ENCODE measurements around the gene GLRX5. TPM values are rescaled to one million over a fixed set of nuclear protein-coding genes. Genes with fewer than 3 reads are reported as not detected.
"Not testable (repeated sequence)": the region's sequence is repeated elsewhere in the genome, so short reads cannot be mapped to it uniquely, and the experiment has no call there.

GLRX5 gene
- polyA plus RNA-seq, 2 donors, result 24.2 to 28.3 TPM

DNA sequence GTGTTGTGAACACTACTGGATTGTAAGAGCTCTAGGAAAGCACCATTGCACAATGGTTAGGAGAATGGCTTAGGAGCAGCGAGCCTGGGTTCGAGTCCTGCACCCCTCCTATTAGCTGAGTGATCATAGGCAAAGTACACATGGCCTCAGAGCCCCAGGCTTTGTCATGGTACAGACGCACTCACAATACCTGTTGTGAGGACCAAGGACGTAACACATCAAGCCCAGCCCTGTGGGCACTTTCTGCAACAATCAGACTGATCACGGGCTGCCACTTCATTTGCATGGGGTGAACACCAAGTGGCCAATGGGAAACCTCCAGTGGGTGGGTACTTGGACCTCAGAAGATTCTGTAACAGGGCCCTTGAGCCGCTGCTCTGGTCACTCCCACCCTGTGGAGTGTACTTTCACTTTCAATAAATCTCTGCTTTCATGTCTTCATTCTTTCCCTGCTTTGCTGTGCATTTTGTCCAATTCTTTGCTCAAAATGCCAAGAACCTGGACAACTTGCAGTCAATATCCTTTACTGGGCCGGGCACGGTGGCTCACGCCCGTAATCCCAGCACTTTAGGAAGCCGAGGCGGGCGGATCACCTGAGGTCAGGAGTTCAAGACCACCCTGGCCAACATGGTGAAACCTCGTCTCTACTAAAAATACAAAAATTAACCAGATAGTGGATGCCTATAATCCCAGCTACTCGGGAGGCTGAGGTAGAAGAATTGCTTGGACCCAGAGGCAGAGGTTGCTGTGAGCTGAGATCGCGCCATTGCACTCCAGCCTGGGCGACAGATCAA is 28.2 kb downstream of the GLRX5 start:
- H3K27me3 ChIP-seq (ENCODE audit: control insufficient read depth in 1 of 2, insufficient read depth in 2 of 2, low read length in 2 of 2), result no peaks in the 10 kb centered on the region
- H3K4me3 ChIP-seq (ENCODE audit: low read depth in 1 of 2, low read length in 2 of 2), result no peak overlapping the region
- H3K9me3 ChIP-seq (ENCODE audit: control insufficient read depth in 2 of 2, insufficient read depth in 1 of 2, low read depth in 1 of 2, low read length in 1 of 2), result no peaks in the 10 kb centered on the region
- H3K4me1 ChIP-seq (ENCODE audit: control insufficient read depth in 2 of 2, insufficient read depth in 2 of 2, low read length in 1 of 2), result peaks cover 0 to 11% of the 10 kb centered on the region in 2 donors
- no peaks in the 10 kb centered on the region for H3K36me3 ChIP-seq (ENCODE audit: control insufficient read depth in 2 of 2, insufficient read depth in 2 of 2, low read length in 1 of 2)
- 67 to 71% methylated on average over 18 of the region's 18 CpGs for WGBS, 2 donors
- no peak overlapping the region for H3K27ac ChIP-seq (ENCODE audit: low read depth in 2 of 2, low read length in 1 of 2)

DNA sequence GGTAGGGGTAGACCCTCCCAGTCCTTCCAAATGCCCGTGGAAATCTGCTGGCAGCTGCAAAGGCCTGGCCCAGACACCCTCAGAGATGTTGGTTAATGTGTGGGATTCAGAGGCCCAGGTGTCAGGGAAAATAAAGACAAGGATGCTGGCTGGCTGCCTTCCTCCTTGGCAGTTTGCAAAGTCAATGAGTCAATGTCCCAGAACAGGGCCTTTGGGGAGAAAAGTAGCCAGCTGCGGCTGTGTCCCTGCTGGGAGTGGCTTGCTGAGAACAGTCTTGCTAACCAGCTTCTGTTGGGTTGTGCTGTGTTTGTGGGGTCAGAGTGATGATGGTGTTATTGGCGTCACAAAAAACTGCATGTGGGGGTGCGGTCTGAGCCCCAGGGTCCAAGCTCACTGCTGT is 29.2 kb downstream of the GLRX5 start:
- H3K4me1 ChIP-seq (ENCODE audit: control insufficient read depth in 2 of 2, insufficient read depth in 2 of 2, low read length in 1 of 2), result peaks cover 0 to 11% of the 10 kb centered on the region in 2 donors
- no peaks in the 10 kb centered on the region for H3K27me3 ChIP-seq (ENCODE audit: control insufficient read depth in 1 of 2, insufficient read depth in 2 of 2, low read length in 2 of 2)
- no peak overlapping the region for H3K4me3 ChIP-seq (ENCODE audit: low read depth in 1 of 2, low read length in 2 of 2)
- no peaks in the 10 kb centered on the region for H3K36me3 ChIP-seq (ENCODE audit: control insufficient read depth in 2 of 2, insufficient read depth in 2 of 2, low read length in 1 of 2)
- no peak overlapping the region for H3K27ac ChIP-seq (ENCODE audit: low read depth in 2 of 2, low read length in 1 of 2)
- 31 to 55% methylated on average over 4 of the region's 4 CpGs for WGBS, 2 donors
- H3K9me3 ChIP-seq (ENCODE audit: control insufficient read depth in 2 of 2, insufficient read depth in 1 of 2, low read depth in 1 of 2, low read length in 1 of 2), result no peaks in the 10 kb centered on the region

DNA sequence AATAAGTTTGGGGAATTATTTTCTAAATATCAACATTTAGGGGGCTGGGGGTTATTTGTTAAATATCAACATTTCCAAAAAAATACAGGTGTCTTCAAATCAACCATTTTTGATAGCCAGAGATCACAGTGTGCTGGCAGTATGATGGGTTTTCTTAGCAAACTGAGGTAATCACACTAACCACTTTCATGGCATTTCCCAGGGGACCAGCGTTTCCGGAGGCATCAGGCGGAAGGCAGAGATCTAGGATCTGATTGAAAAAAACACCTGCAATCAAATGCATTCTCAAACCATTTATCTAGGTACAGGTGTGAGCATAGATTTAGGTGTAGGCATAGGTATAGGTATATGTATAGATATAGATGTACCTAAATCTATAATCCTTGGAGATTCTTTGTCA is 34.6 kb downstream of the GLRX5 start:
- Histone ChIP-seq H3K27me3 (ENCODE audit: control insufficient read depth in 1 of 2, insufficient read depth in 2 of 2, low read length in 2 of 2) (no peaks in the 10 kb centered on the region), H3K36me3 (ENCODE audit: control insufficient read depth in 2 of 2, insufficient read depth in 2 of 2, low read length in 1 of 2) (no peaks in the 10 kb centered on the region), H3K9me3 (ENCODE audit: control insufficient read depth in 2 of 2, insufficient read depth in 1 of 2, low read depth in 1 of 2, low read length in 1 of 2) (no peaks in the 10 kb centered on the region), H3K4me3 (ENCODE audit: low read depth in 1 of 2, low read length in 2 of 2) (no peak overlapping the region), H3K4me1 (ENCODE audit: control insufficient read depth in 2 of 2, insufficient read depth in 2 of 2, low read length in 1 of 2) (no peaks in the 10 kb centered on the region), H3K27ac (ENCODE audit: low read depth in 2 of 2, low read length in 1 of 2) (no peak overlapping the region)
- WGBS, 2 donors, result 82 to 92% methylated on average over 3 of the region's 3 CpGs

DNA sequence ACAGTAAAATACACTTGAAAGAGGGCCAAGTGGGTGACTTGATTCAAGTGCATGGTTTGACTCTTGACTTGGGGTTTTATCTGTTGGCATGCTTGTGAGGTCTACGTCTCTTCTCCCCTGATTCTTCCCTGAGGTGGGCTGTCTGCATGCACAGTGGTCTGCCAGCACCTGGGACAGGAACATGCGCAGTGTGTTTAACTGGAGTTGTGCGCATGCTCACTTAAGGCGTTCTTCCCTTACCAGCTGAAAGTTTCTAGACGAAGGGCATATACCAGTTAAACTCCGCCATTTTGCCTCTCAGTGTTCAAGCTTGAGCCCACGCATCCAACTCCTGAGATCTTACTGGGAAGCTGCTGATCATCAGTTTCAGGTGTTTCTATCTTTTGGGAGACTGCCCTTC is 38.5 kb downstream of the GLRX5 start:
- Histone ChIP-seq H3K4me1 (ENCODE audit: control insufficient read depth in 2 of 2, insufficient read depth in 2 of 2, low read length in 1 of 2) (no peaks in the 10 kb centered on the region), H3K36me3 (ENCODE audit: control insufficient read depth in 2 of 2, insufficient read depth in 2 of 2, low read length in 1 of 2) (no peaks in the 10 kb centered on the region), H3K27ac (ENCODE audit: low read depth in 2 of 2, low read length in 1 of 2) (no peak overlapping the region), H3K27me3 (ENCODE audit: control insufficient read depth in 1 of 2, insufficient read depth in 2 of 2, low read length in 2 of 2) (no peaks in the 10 kb centered on the region), H3K9me3 (ENCODE audit: control insufficient read depth in 2 of 2, insufficient read depth in 1 of 2, low read depth in 1 of 2, low read length in 1 of 2) (no peaks in the 10 kb centered on the region), H3K4me3 (ENCODE audit: low read depth in 1 of 2, low read length in 2 of 2) (no peak overlapping the region)
- 95 to 96% methylated on average over 7 of the region's 7 CpGs for WGBS, 2 donors

DNA sequence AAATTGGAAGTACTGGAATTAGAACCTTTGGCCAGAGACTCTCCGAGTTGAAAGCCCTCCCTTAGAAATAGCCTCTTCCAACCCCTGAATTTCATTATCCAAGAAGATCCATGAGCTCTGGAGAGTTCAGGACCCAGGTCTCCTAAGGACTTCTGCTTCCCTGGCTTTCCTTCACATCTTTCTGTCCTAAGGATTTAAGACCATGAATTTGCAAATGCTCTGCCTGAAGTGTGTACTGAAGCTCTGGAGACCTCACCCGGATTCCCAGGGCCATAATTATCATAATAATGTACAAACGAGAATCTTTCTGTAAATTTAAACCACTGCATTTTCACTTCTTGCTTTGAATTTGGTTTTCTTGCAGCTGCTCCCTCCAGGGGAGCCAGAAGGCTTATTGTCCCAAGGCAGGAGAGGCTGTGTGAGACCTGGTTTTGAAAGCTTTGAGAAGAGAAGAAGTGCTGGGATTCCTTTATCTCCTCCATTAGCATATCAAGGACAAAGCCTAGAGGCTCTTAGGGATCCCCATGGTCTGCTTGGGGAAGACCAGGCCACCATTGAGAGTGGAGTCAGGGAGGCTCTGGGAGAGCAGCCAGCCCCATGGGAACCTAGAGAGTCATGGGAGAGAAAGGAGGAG is 41.1 kb downstream of the GLRX5 start:
- no peak overlapping the region for H3K27ac ChIP-seq (ENCODE audit: low read depth in 2 of 2, low read length in 1 of 2)
- no peak overlapping the region for H3K4me3 ChIP-seq (ENCODE audit: low read depth in 1 of 2, low read length in 2 of 2)
- no peaks in the 10 kb centered on the region for H3K4me1 ChIP-seq (ENCODE audit: control insufficient read depth in 2 of 2, insufficient read depth in 2 of 2, low read length in 1 of 2)
- WGBS, 2 donors, result 48 to 52% methylated on average over 3 of the region's 3 CpGs
- H3K9me3 ChIP-seq (ENCODE audit: control insufficient read depth in 2 of 2, insufficient read depth in 1 of 2, low read depth in 1 of 2, low read length in 1 of 2), result no peaks in the 10 kb centered on the region
- H3K36me3 ChIP-seq (ENCODE audit: control insufficient read depth in 2 of 2, insufficient read depth in 2 of 2, low read length in 1 of 2), result no peaks in the 10 kb centered on the region
- H3K27me3 ChIP-seq (ENCODE audit: control insufficient read depth in 1 of 2, insufficient read depth in 2 of 2, low read length in 2 of 2), result no peaks in the 10 kb centered on the region

DNA sequence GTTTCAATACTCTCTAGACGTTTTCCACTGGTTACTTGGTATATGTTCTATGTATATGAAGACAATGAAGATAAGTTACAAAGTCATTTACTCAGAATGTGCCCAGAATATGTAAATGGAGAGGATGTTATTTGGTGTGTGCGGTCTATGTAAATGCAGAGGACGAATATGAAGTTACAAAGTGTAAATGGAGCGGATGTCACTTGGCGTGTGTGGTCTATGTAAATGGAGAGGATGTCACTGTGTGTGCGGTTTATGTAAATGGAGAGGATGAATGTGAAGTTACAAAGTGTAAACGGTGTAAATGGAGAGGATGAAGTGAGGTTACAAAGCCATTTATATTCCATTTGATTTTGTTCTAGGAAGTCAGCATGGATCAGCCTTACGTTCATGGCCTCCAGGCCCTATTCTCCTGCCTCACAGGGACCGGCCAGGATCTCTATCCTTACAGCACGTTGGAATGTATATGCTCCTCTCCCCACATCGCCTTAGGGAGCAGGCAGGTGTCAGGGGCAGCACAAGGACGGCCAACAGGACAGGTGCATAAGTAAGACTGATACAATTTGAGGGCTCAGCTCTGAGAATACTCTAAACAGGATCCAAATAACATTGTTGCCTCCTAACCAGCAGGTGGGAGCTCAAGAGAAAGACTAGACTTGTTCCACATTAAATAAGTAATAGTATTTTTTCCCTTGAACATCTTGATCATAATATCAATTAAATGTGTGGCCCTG is 42.4 kb downstream of the GLRX5 start:
- Histone ChIP-seq H3K27me3 (ENCODE audit: control insufficient read depth in 1 of 2, insufficient read depth in 2 of 2, low read length in 2 of 2) (no peaks in the 10 kb centered on the region), H3K36me3 (ENCODE audit: control insufficient read depth in 2 of 2, insufficient read depth in 2 of 2, low read length in 1 of 2) (no peaks in the 10 kb centered on the region), H3K4me1 (ENCODE audit: control insufficient read depth in 2 of 2, insufficient read depth in 2 of 2, low read length in 1 of 2) (peaks cover 0 to 3% of the 10 kb centered on the region in 2 donors), H3K4me3 (ENCODE audit: low read depth in 1 of 2, low read length in 2 of 2) (no peak overlapping the region), H3K27ac (ENCODE audit: low read depth in 2 of 2, low read length in 1 of 2) (no peak overlapping the region), H3K9me3 (ENCODE audit: control insufficient read depth in 2 of 2, insufficient read depth in 1 of 2, low read depth in 1 of 2, low read length in 1 of 2) (no peaks in the 10 kb centered on the region)
- 67 to 76% methylated on average over 12 of the region's 12 CpGs for WGBS, 2 donors

DNA sequence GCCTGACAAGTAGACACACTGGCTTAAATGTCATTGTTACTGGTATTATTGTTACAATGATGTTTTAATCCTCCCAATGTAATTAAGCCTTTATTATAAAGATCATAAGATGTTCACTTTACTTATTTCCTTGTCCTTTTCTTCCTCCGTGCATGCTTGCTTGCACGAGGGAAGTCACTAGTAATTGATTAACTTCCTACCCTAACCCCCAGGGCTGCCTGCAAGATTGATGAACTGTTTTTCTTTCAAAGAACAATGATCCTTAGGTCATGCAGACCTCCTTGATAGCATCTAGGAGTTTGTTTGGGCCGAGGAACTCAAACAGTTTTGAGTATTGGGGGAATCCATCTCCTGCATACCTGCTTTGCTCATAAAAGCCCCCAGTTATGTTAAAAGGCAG is 43.0 kb downstream of the GLRX5 start:
- H3K27ac ChIP-seq (ENCODE audit: low read depth in 2 of 2, low read length in 1 of 2), result no peak overlapping the region
- no peaks in the 10 kb centered on the region for H3K27me3 ChIP-seq (ENCODE audit: control insufficient read depth in 1 of 2, insufficient read depth in 2 of 2, low read length in 2 of 2)
- H3K4me1 ChIP-seq (ENCODE audit: control insufficient read depth in 2 of 2, insufficient read depth in 2 of 2, low read length in 1 of 2), result peaks cover 0 to 3% of the 10 kb centered on the region in 2 donors
- H3K9me3 ChIP-seq (ENCODE audit: control insufficient read depth in 2 of 2, insufficient read depth in 1 of 2, low read depth in 1 of 2, low read length in 1 of 2), result no peaks in the 10 kb centered on the region
- H3K36me3 ChIP-seq (ENCODE audit: control insufficient read depth in 2 of 2, insufficient read depth in 2 of 2, low read length in 1 of 2), result no peaks in the 10 kb centered on the region
- 8 to 10% methylated on average over 3 of the region's 3 CpGs for WGBS, 2 donors
- H3K4me3 ChIP-seq (ENCODE audit: low read depth in 1 of 2, low read length in 2 of 2), result no peak overlapping the region

DNA sequence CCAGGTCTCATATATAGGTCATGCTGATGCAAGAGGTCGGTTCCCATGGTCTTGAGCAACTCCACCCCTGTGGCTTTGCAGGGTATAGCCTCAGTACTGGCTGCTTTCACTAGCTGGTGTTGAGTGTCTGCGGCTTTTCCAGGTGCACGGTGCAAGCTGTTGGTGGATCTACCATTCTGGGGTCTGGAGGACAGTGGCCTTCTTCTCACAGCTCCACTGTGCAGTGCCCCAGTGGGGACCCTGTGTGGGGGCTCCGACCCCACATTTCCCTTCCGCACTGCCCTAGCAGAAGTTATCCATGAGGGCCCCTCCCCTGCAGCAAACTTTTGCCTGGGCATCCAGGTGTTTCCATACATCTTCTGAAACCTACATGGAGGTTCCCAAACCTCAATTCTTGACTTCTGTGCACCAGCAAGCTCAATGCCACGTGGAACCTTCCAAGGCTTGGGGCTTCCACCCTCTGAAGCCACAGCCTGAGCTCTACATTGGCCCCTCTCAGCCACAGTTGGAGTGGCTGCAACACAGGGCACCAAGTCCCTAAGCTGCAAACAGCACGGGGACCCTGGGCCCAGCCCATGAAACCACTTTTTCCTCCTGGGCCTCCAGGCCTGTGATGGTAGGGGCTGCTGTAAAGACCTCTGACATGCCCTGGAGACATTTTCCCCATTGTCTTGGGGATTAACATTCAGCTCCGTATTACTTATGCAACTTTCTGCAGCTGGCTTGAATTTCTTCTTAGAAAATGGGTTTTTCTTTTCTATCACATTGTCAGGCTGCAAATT is 49.2 kb downstream of the GLRX5 start:
- not testable (repeated sequence) for H3K4me3 ChIP-seq (ENCODE audit: low read depth in 1 of 2, low read length in 2 of 2); H3K27ac ChIP-seq (ENCODE audit: low read depth in 2 of 2, low read length in 1 of 2); H3K27me3 ChIP-seq (ENCODE audit: control insufficient read depth in 1 of 2, insufficient read depth in 2 of 2, low read length in 2 of 2); H3K36me3 ChIP-seq (ENCODE audit: control insufficient read depth in 2 of 2, insufficient read depth in 2 of 2, low read length in 1 of 2); H3K4me1 ChIP-seq (ENCODE audit: control insufficient read depth in 2 of 2, insufficient read depth in 2 of 2, low read length in 1 of 2); H3K9me3 ChIP-seq (ENCODE audit: control insufficient read depth in 2 of 2, insufficient read depth in 1 of 2, low read depth in 1 of 2, low read length in 1 of 2)
- 76 to 81% methylated on average over 8 of the region's 8 CpGs for WGBS, 2 donors

DNA sequence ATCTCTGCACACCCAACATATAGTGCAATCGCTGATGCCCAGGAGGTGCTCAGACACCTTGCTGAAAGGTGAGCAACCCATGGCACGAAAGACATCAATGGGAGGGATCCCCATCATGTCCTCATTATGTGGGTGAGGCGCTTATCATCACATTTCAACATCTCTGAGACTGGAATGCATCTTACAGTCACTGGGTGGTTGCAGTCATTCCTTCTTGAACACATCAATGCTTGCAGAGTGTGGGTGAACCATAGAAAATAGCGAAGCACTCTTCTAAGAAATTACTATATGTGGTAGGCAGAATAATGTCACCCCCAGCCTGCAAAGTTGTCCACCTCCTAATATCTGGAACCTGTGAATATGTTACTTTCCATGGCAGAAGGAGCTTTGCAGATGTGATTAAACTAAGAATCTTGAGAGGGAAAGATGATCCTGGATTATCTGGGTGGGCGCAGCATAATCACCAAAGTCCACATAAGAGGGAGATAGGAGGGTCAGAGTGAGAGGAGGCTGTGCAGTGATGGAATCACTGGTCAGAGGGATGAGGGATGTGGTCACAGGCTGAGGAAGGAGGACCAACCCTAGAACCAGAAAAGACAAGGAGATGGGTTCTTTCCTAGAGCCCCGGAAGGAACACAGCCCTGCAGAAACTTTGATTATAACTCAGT is 51.2 kb downstream of the GLRX5 start:
- H3K4me3 ChIP-seq (ENCODE audit: low read depth in 1 of 2, low read length in 2 of 2), result no peak overlapping the region
- WGBS, 2 donors, result 79 to 82% methylated on average over 6 of the region's 6 CpGs
- H3K36me3 ChIP-seq (ENCODE audit: control insufficient read depth in 2 of 2, insufficient read depth in 2 of 2, low read length in 1 of 2), result no peaks in the 10 kb centered on the region
- no peaks in the 10 kb centered on the region for H3K9me3 ChIP-seq (ENCODE audit: control insufficient read depth in 2 of 2, insufficient read depth in 1 of 2, low read depth in 1 of 2, low read length in 1 of 2)
- H3K27me3 ChIP-seq (ENCODE audit: control insufficient read depth in 1 of 2, insufficient read depth in 2 of 2, low read length in 2 of 2), result no peaks in the 10 kb centered on the region
- no peak overlapping the region for H3K27ac ChIP-seq (ENCODE audit: low read depth in 2 of 2, low read length in 1 of 2)
- peaks cover 0 to 3% of the 10 kb centered on the region in 2 donors for H3K4me1 ChIP-seq (ENCODE audit: control insufficient read depth in 2 of 2, insufficient read depth in 2 of 2, low read length in 1 of 2)

Data from esophagus (tissue), 2 donors.